Colonic mucosa (tissue), 4 donors: Measurements from ENCODE around the gene HP1BP3. TPM values are rescaled to one million over a fixed set of nuclear protein-coding genes. Genes with fewer than 3 reads are reported as not detected.

Experiments
- DNase-seq: peaks from one replicate; pipeline ENCODE4 v3.0.0-alpha.2; 2020
- H3K27ac ChIP-seq: fragments of 200-600 bp; one replicate; pipeline ENCODE4 v1.8.0; 2021
- H3K27me3 ChIP-seq: fragments of 200-600 bp; one replicate; pipeline ENCODE4 v1.8.0; 2021
- H3K36me3 ChIP-seq: fragments of 200-600 bp; one replicate; pipeline ENCODE4 v1.8.0; 2021
- H3K4me1 ChIP-seq: fragments of 200-600 bp; one replicate; pipeline ENCODE4 v1.8.0; 2021; ENCODE audit warnings: mild to moderate bottlenecking
- H3K4me3 ChIP-seq: fragments of 200-600 bp; one replicate; pipeline ENCODE4 v1.8.0; 2021
- H3K9ac ChIP-seq, 2 donors: one replicate each; pipeline ENCODE4 v1.7.0; 2013; ENCODE audit warnings: control low read depth in 2 of 2, low read depth in 2 of 2, low read length in 2 of 2
- H3K9me3 ChIP-seq: fragments of 200-600 bp; one replicate; pipeline ENCODE4 v1.8.0; 2021
- CTCF ChIP-seq: fragments of 200-600 bp; IDR thresholded peaks from one replicate; pipeline ENCODE4 v1.8.0; 2022; ENCODE audit warnings: antibody characterized with exemption, mild to moderate bottlenecking
- intact Hi-C: fragments of 100-400 bp; cut with DNase I; formaldehyde crosslinking; loops from one replicate; pipeline ENCODE4 v1.14.1; 2022
- total RNA-seq, 2 donors: library from RNA; stranded (reverse); fragmentation: NEBNext Ultra II Directional in 1 of 2; extraction: Animal tissue kit (Norgen Biotek cat#: 25700) in 1 of 2; gene quantifications; one replicate each; pipeline ENCODE4 v1.2.1, GENCODE V29; 2021
- donor health status: healthy.
- donor health status: DM: no; HTN: no; CAD: no.
- donor health status: DM: no; HTN: no; CAD: no.

Gene HP1BP3
- total RNA-seq, 2 donors from 2014 or later, result 165 to 210 TPM

DNA sequence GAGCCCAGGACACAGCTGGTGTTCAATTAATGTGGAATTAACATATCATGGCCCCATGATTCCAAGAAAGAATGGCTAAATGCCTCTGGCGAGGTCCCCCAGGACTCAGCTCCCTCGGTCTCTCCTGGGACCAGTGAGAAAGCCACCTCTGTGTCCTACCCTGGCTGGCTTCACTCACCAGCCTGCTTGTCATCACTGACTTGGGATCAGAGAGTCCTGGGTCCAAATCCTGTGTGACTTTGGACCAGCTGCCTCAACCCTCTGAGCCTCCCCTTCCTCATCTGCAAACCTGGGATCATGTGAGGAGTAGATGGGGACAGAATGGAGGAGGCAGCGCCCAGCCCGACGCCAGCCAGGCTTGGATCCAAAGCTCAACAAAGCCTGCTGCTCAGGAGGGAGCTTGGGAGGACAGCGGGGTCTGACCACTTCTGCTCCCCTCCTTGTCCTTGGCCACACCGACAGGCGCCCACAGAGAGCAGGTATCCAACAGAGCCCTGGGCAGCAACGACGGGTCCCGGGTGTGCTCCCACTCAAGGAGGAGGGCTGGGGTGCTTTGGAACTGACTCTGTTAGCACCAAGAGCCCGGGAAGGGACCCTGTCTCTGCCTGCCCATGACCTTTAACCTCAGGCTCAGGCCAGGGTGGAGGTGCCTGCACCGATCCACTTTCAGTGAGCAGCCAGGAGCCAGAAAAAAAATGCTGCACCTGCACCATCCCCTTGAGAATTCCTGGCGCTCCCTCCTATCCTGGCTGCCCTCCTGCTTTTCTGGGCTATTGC is 57.8 kb downstream of the HP1BP3 start:
- Histone ChIP-seq H3K4me3 (no peak overlapping the region), H3K36me3 (no peaks in the 10 kb centered on the region), H3K9me3 (no peaks in the 10 kb centered on the region), H3K27ac (no peak overlapping the region), H3K4me1 (peaks cover 8% of the 10 kb centered on the region), H3K9ac (no peak overlapping the region), H3K27me3 (peaks cover 35% of the 10 kb centered on the region)
- no peak for DNase-seq
- intact Hi-C loops, result no loop called here
- no peak for TF ChIP-seq CTCF

DNA sequence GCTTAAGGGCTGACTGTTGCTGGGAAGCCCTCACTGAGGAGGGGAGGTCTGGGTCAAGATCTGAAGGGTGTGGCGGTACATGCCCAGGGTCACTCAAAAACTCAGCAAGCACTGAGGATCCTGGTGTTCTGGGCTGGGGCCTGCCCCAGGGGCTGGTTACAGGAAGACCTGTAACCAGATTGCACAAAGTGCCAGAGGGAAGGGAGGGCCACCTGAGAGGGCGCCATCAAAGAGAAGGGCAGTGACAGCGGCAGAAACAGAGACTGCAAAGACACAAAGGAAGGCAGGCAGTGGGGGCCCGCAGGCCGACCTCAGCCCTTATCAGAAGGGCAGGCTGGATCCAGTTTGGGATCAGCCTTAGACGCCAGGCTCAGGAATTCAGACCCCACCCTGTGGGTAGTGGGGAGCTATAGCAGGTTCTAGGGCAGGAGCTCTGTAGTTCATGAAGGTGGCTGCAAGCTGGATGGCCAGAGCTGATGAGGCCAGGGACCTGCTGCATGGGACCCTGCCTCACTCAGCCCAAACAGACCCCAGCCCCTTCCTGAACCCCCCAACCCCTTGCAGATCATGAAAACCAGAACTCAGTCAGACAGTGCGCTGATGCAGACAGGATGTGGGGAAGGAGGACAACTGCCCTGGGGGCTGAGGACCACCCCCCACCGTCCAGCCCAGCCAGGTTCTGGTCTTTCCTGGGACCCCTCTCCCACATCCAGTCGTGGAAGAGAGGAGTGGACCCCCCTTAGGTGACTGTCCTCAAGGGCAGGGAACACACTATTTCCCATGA is 58.5 kb downstream of the HP1BP3 start:
- intact Hi-C loops, result no loop called here
- peaks cover 35% of the 10 kb centered on the region for H3K27me3 ChIP-seq
- no peak for DNase-seq
- H3K9me3 ChIP-seq, result no peaks in the 10 kb centered on the region
- H3K36me3 ChIP-seq, result no peaks in the 10 kb centered on the region
- H3K4me1 ChIP-seq, result peaks cover 7% of the 10 kb centered on the region
- no peak overlapping the region for H3K27ac ChIP-seq
- TF ChIP-seq CTCF, result no peak
- no peak overlapping the region for H3K9ac ChIP-seq
- no peak overlapping the region for H3K4me3 ChIP-seq

DNA sequence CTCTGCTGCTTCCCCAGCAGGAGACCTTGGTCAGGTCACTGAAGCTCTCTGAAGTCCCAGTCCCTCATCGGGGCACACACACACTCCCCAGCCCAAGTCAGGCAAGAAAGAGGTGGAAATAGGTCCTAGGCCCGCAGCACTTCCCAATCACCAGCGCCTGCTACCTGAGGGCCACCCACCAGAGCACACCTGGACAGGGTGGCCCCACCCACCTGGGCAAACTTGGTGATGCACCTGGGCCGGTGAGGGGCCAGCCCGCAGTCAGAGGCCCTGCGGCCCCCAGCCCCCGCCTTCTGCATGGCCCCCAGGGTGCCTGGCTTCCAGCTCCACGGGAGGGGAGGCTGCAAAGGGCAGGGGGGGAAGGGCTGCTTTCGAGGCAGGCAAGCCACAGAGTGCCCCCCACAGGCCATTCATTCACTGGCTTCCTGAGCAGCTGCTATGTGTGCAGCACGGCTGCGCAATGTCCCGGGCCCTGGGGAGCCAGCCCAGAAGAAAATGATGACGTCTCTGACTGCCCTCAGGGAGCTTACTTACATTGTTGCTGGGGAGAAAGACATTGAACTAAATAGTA is 59.3 kb downstream of the HP1BP3 start:
- Histone ChIP-seq H3K9ac (no peak overlapping the region), H3K36me3 (no peaks in the 10 kb centered on the region), H3K4me1 (peaks cover 3% of the 10 kb centered on the region), H3K9me3 (no peaks in the 10 kb centered on the region), H3K4me3 (no peak overlapping the region), H3K27me3 (peaks cover 35% of the 10 kb centered on the region), H3K27ac (no peak overlapping the region)
- DNase-seq, result no peak
- intact Hi-C loops, result no loop called here
- TF ChIP-seq CTCF, result no peak

- H3K27ac ChIP-seq, result no peak overlapping the region
- TF ChIP-seq CTCF, result no peak
- H3K4me1 ChIP-seq, result peaks cover under 1% of the 10 kb centered on the region
- no peak overlapping the region for H3K4me3 ChIP-seq
- intact Hi-C loops, result no loop called here
- DNase-seq, result no peak
- H3K9ac ChIP-seq, result no peak overlapping the region
- H3K9me3 ChIP-seq, result no peaks in the 10 kb centered on the region
- H3K36me3 ChIP-seq, result no peaks in the 10 kb centered on the region
- peaks cover 33% of the 10 kb centered on the region for H3K27me3 ChIP-seq
Observed at GRCh38 chr1:20726932-20727745, 60.0 kb downstream of the HP1BP3 start.
